ENCODE measurements around the gene RAB11FIP3. TPM values are rescaled to one million over a fixed set of nuclear protein-coding genes. Genes with fewer than 3 reads are reported as not detected.

Gene RAB11FIP3
- total RNA-seq, 1 experiment from 2014 or later, result 37.1 TPM

DNA sequence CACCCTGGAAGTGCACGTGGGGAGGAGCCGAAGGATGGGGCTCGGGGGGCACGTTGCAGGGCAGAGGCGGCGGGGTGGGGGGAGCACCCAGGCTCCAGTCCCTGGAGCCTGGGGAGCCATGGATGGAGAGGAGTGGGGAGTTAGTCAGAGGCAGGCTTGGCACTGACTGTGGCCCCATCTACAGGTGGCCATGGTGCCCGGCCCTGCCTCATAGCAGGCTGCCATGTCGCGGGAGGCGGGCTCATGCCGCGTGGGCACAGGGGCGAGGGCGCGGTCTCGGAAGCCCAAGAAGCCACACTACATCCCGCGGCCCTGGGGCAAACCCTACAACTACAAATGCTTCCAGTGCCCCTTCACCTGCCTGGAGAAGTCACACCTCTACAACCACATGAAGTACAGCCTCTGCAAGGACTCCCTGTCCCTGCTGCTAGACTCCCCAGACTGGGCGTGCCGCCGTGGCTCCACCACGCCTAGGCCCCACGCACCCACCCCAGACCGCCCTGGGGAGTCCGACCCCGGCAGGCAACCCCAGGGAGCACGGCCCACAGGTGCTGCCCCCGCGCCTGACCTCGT lies 137.7 kb downstream of the RAB11FIP3 start:
- Histone ChIP-seq H4K8ac (replicated peaks; ENCODE audit: insufficient read length, low read depth, low read length) (no peak overlapping the region), H3K14ac (ENCODE audit: insufficient read depth, low read length) (no peak overlapping the region), H4K20me1 (ENCODE audit: control insufficient read depth, insufficient read depth, insufficient read length) (peaks cover 3% of the 10 kb centered on the region), H4K91ac (ENCODE audit: insufficient read length, low read depth, low read length) (no peak overlapping the region), H3K27me3 (ENCODE audit: insufficient read depth, low read length) (peaks cover 2% of the 10 kb centered on the region; the same call in 1 of the 2 replicates), H3T11ph (ENCODE audit: low read length) (no peak overlapping the region), H2BK20ac (ENCODE audit: low read depth, low read length, poor library complexity, severe bottlenecking) (no peak overlapping the region), H3K9ac (ENCODE audit: extremely low read depth, insufficient read length, low read length) (no peak overlapping the region), H3K56ac (ENCODE audit: insufficient read length, low read depth, low read length) (no peak overlapping the region), H2BK5ac (ENCODE audit: insufficient read length, low read length) (no peak overlapping the region), H4K5ac (ENCODE audit: insufficient read length, low read depth, low read length) (no peak overlapping the region), H3K79me2 (ENCODE audit: insufficient read depth, low read length) (no peaks in the 10 kb centered on the region), H3K23ac (ENCODE audit: insufficient read length, low read depth, low read length) (no peak overlapping the region), H3K79me1 (ENCODE audit: insufficient read depth, low read depth, low read length, poor library complexity, severe bottlenecking) (no peaks in the 10 kb centered on the region), H3K27ac (ENCODE audit: insufficient read length, low read depth, low read length) (no peak overlapping the region), H3K4ac (ENCODE audit: low read depth, low read length) (no peak overlapping the region), H3K4me1 (ENCODE audit: insufficient read depth, low read length) (no peaks in the 10 kb centered on the region), H2AK5ac (ENCODE audit: insufficient read length, low read length) (no peak overlapping the region), H2BK15ac (ENCODE audit: low read depth, low read length) (no peak overlapping the region), H2AFZ (ENCODE audit: low read length) (no peak overlapping the region), H2BK120ac (ENCODE audit: low read depth, low read length, poor library complexity, severe bottlenecking) (no peak overlapping the region), H2BK12ac (ENCODE audit: insufficient read length, low read depth, low read length) (no peak overlapping the region), H3K9me3 (ENCODE audit: control insufficient read depth, low read depth, low read length) (no peaks in the 10 kb centered on the region), H3K23me2 (ENCODE audit: insufficient read length, low read depth, low read length, poor library complexity, severe bottlenecking) (no peaks in the 10 kb centered on the region), H3K18ac (ENCODE audit: insufficient read length, low read depth, low read length) (no peak overlapping the region), H3K4me2 (ENCODE audit: insufficient read depth, insufficient read length, low read length) (no peak overlapping the region)
- Mint-ChIP-seq H3K9me3 (no peaks in the 10 kb centered on the region; a peak in 1 of 5 replicates), H3K4me3 (no peak overlapping the region), H3K36me3 (ENCODE audit: insufficient read depth in 1 of 3, low read depth in 3 of 3) (no peaks in the 10 kb centered on the region; a peak in 1 of 7 replicates), H3K27me3 (ENCODE audit: low read depth) (peaks cover 36% of the 10 kb centered on the region), H3K4me1 (peaks cover 4 to 15% of the 10 kb centered on the region in 2 experiments), H3K27ac (no peak overlapping the region; a peak in 1 of 7 replicates)
- TF ChIP-seq, protein P1, sequence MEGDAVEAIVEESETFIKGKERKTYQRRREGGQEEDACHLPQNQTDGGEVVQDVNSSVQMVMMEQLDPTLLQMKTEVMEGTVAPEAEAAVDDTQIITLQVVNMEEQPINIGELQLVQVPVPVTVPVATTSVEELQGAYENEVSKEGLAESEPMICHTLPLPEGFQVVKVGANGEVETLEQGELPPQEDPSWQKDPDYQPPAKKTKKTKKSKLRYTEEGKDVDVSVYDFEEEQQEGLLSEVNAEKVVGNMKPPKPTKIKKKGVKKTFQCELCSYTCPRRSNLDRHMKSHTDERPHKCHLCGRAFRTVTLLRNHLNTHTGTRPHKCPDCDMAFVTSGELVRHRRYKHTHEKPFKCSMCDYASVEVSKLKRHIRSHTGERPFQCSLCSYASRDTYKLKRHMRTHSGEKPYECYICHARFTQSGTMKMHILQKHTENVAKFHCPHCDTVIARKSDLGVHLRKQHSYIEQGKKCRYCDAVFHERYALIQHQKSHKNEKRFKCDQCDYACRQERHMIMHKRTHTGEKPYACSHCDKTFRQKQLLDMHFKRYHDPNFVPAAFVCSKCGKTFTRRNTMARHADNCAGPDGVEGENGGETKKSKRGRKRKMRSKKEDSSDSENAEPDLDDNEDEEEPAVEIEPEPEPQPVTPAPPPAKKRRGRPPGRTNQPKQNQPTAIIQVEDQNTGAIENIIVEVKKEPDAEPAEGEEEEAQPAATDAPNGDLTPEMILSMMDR (conservative IDR thresholded peaks at IDR 0.05), result no peak
- WGBS (ENCODE audit: extremely low coverage, insufficient read length, low lambda C conversion rate), result no CpG with 5 or more reads among the region's 30 CpGs
- no peak for DNase-seq
